ENCODE measurements around the gene PCDHB7.
"Not testable (repeated sequence)": the region's sequence is repeated elsewhere in the genome, so short reads cannot be mapped to it uniquely, and the experiment has no call there.

- TF ChIP-seq CTCF, POLR2A (IDR thresholded peaks at IDR 0.05): not testable (repeated sequence)
These were observed 48.9 kb upstream of the PCDHB7 start for GRCh38 chr5:141123396-141124135.

Data from adrenal gland (tissue), 5 donors.